ENCODE data around the gene GNPDA1.

Gene GNPDA1

GRCh38 chr5:142023836-142024235 is 11.0 kb upstream of the GNPDA1 start:
- no peak for DNase-seq (ENCODE audit: low read depth in 2 of 2)

GRCh38 chr5:142020122-142020659 is 7.4 kb upstream of the GNPDA1 start:
- no peak for DNase-seq (ENCODE audit: low read depth in 2 of 2)

- DNase-seq (ENCODE audit: low read depth in 2 of 2), result no peak
These were observed 5.1 kb upstream of the GNPDA1 start for GRCh38 chr5:142017832-142018427.

- peak in 1 of 2 donors; percentile 28 for DNase-seq (ENCODE audit: low read depth in 2 of 2)
These were observed 3.7 kb upstream of the GNPDA1 start for GRCh38 chr5:142016556-142016955.

- peak; percentile 21 to 22 for DNase-seq (ENCODE audit: low read depth in 2 of 2)
These were observed 3.1 kb upstream of the GNPDA1 start for GRCh38 chr5:142015781-142016533.

GRCh38 chr5:142014911-142015584 is 2.2 kb upstream of the GNPDA1 start:
- peak in 1 of 2 donors; percentile 21 for DNase-seq (ENCODE audit: low read depth in 2 of 2)

- no peak for DNase-seq (ENCODE audit: low read depth in 2 of 2)
These were observed 1.1 kb upstream of the GNPDA1 start for GRCh38 chr5:142013734-142014521.

GRCh38 chr5:142012186-142012785 is 541 bp downstream of the GNPDA1 start:
- peak; percentile 25 to 35 for DNase-seq (ENCODE audit: low read depth in 2 of 2)

GRCh38 chr5:142011572-142012185 is 1.1 kb downstream of the GNPDA1 start:
- DNase-seq (ENCODE audit: low read depth in 2 of 2), result no peak

GRCh38 chr5:142009886-142010285 is 2.9 kb downstream of the GNPDA1 start:
- DNase-seq (ENCODE audit: low read depth in 2 of 2), result no peak

GRCh38 chr5:142008813-142009212 is 4.0 kb downstream of the GNPDA1 start:
- no peak for DNase-seq (ENCODE audit: low read depth in 2 of 2)

- DNase-seq (ENCODE audit: low read depth in 2 of 2), result no peak
These were observed 5.6 kb downstream of the GNPDA1 start for GRCh38 chr5:142007237-142007544.

GRCh38 chr5:142006363-142007236 is 6.2 kb downstream of the GNPDA1 start:
- DNase-seq (ENCODE audit: low read depth in 2 of 2), result no peak

GRCh38 chr5:142003266-142003800 is 9.5 kb downstream of the GNPDA1 start:
- DNase-seq (ENCODE audit: low read depth in 2 of 2), result no peak

- DNase-seq (ENCODE audit: low read depth in 2 of 2), result no peak
These were observed 11.9 kb downstream of the GNPDA1 start for GRCh38 chr5:142000704-142001484.

- DNase-seq (ENCODE audit: low read depth in 2 of 2), result no peak
These were observed 12.7 kb downstream of the GNPDA1 start for GRCh38 chr5:142000173-142000572.

GRCh38 chr5:141997358-141997960 is 15.4 kb downstream of the GNPDA1 start:
- DNase-seq (ENCODE audit: low read depth in 2 of 2), result no peak

GRCh38 chr5:141995656-141996055 is 17.2 kb downstream of the GNPDA1 start:
- no peak for DNase-seq (ENCODE audit: low read depth in 2 of 2)

Measured in stimulated activated CD8-positive, alpha-beta memory T cell treated with anti-CD3 and anti-CD28 coated beads, Interleukin-15, amount 100 ng/mL, for 4 hours (primary cell).